WTC11 (cell line): ENCODE results near the gene AVPR2. TPM values are rescaled to one million over a fixed set of nuclear protein-coding genes. Genes with fewer than 3 reads are reported as not detected.

Experiments
- CREM ChIP-seq: sonication (generic); formaldehyde crosslinking; IDR thresholded peaks from 2 replicates; pipeline ENCODE4 v1.8.1; 2022; ENCODE audit warnings: mild to moderate bottlenecking, missing genetic modification reagents, moderate library complexity
- GTF2I ChIP-seq: fragments of 250-450 bp; sonication (Bioruptor Pico); conservative IDR thresholded peaks from 2 replicates; pipeline ENCODE4 v1.4.0; 2021; ENCODE audit warnings: mild to moderate bottlenecking
- MYBL2 ChIP-seq: sonication (generic); formaldehyde crosslinking; IDR thresholded peaks from 2 replicates; pipeline ENCODE4 v1.8.1; 2023; ENCODE audit warnings: mild to moderate bottlenecking, moderate library complexity, missing genetic modification reagents
- PRRX2 ChIP-seq: fragments of 250-450 bp; sonication (Bioruptor Pico); IDR thresholded peaks from 2 replicates; pipeline ENCODE4 v1.8.0; 2021; ENCODE audit warnings: mild to moderate bottlenecking
- SMAD3 ChIP-seq: sonication (generic); formaldehyde crosslinking; IDR thresholded peaks from 2 replicates; pipeline ENCODE4 v1.8.0; 2022; ENCODE audit warnings: missing genetic modification reagents, mild to moderate bottlenecking, borderline replicate concordance
- total RNA-seq: library from RNA; stranded (reverse); gene quantifications from 3 replicates; pipeline ENCODE4 v1.2.3, GENCODE V29; 2021
- TF ChIP-seq, protein P1 (sequence below): sonication (generic); formaldehyde crosslinking; IDR thresholded peaks from 2 replicates; pipeline ENCODE4 v1.8.1; 2023; ENCODE audit warnings: mild to moderate bottlenecking, missing genetic modification reagents, borderline replicate concordance
- TF ChIP-seq, protein P2 (sequence below): sonication (generic); formaldehyde crosslinking; IDR thresholded peaks from 2 replicates; pipeline ENCODE4 v1.8.1; 2023; ENCODE audit warnings: mild to moderate bottlenecking, moderate library complexity, missing genetic modification reagents

Gene AVPR2
- total RNA-seq, 1 experiment from 2014 or later: 0.11 TPM

DNA sequence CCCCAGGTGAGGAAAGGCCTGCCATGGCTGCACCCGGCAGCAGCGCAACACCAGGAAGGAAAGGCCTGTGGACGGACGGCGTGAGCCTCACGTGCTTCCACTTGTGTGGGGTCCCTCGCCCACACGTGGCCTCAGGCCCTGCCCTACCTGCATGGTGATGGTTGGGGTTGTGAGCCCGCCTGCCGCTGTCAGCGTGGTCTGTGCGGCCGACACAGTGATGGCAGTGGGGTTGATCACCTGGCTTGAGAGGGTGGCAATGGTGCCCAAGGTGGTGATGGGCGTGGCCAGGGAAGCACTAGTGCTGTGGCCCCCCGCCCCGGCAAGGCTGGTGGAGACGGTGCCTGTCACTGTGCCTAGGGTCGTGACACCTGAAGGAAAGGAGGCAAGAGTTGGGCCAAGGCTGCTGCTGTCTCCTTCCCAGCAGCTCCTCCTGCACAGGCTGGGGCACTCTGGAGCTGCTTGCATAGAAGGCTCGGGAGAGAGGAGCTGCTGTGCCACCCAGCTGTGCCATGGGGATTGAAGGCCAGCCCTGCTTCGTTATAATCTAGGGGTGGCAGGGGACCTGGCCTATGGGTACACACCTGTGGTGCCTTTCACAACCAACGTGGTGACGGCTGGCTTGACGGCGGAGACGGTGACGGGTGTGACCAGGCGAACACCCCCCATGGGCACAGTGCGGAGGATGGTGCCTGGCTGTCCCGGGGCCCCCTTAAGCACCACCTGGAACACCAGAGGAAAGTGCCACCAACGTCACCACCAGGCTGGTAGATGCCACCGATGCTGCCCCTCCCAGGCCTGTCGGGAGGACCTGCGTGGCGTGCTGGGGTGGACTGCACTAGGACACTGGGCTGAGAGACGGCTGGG lies 51.8 kb downstream of the AVPR2 start (continued):
- TF ChIP-seq, protein P1, sequence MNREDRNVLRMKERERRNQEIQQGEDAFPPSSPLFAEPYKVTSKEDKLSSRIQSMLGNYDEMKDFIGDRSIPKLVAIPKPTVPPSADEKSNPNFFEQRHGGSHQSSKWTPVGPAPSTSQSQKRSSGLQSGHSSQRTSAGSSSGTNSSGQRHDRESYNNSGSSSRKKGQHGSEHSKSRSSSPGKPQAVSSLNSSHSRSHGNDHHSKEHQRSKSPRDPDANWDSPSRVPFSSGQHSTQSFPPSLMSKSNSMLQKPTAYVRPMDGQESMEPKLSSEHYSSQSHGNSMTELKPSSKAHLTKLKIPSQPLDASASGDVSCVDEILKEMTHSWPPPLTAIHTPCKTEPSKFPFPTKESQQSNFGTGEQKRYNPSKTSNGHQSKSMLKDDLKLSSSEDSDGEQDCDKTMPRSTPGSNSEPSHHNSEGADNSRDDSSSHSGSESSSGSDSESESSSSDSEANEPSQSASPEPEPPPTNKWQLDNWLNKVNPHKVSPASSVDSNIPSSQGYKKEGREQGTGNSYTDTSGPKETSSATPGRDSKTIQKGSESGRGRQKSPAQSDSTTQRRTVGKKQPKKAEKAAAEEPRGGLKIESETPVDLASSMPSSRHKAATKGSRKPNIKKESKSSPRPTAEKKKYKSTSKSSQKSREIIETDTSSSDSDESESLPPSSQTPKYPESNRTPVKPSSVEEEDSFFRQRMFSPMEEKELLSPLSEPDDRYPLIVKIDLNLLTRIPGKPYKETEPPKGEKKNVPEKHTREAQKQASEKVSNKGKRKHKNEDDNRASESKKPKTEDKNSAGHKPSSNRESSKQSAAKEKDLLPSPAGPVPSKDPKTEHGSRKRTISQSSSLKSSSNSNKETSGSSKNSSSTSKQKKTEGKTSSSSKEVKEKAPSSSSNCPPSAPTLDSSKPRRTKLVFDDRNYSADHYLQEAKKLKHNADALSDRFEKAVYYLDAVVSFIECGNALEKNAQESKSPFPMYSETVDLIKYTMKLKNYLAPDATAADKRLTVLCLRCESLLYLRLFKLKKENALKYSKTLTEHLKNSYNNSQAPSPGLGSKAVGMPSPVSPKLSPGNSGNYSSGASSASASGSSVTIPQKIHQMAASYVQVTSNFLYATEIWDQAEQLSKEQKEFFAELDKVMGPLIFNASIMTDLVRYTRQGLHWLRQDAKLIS (CRISPR knock-in tag): no peak
- TF ChIP-seq SMAD3 (CRISPR knock-in tag): no peak
- TF ChIP-seq, protein P2, sequence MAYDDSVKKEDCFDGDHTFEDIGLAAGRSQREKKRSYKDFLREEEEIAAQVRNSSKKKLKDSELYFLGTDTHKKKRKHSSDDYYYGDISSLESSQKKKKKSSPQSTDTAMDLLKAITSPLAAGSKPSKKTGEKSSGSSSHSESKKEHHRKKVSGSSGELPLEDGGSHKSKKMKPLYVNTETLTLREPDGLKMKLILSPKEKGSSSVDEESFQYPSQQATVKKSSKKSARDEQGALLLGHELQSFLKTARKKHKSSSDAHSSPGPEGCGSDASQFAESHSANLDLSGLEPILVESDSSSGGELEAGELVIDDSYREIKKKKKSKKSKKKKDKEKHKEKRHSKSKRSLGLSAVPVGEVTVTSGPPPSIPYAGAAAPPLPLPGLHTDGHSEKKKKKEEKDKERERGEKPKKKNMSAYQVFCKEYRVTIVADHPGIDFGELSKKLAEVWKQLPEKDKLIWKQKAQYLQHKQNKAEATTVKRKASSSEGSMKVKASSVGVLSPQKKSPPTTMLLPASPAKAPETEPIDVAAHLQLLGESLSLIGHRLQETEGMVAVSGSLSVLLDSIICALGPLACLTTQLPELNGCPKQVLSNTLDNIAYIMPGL: no peak
- TF ChIP-seq GTF2I (CRISPR knock-in tag): no peak
- no peak for TF ChIP-seq CREM
- no peak for TF ChIP-seq PRRX2 (CRISPR knock-in tag)
- TF ChIP-seq MYBL2 (CRISPR knock-in tag): no peak

Other genes starting within 250 kb of the AVPR2 start
- gene PNCK, start 230.9 kb upstream of the AVPR2 start, total RNA-seq: 8.6 to 14.3 TPM (median 12.1 TPM) in 3 replicates
- gene SLC6A8, start 216.7 kb upstream of the AVPR2 start, total RNA-seq: 102 to 112 TPM (median 110 TPM) in 3 replicates
- gene BCAP31, start 180.3 kb upstream of the AVPR2 start, total RNA-seq: 142 to 150 TPM (median 144 TPM) in 3 replicates
- 9.1 to 10.4 TPM (median 9.5 TPM) in 3 replicates for gene ABCD1, start 179.8 kb upstream of the AVPR2 start, total RNA-seq
- 2.5 to 4.2 TPM (median 2.9 TPM) in 3 replicates for gene PLXNB3, start 140.4 kb upstream of the AVPR2 start, total RNA-seq
- not detected in 3 replicates for gene SRPK3, start 123.6 kb upstream of the AVPR2 start, total RNA-seq
- 50.4 to 52.9 TPM (median 52.4 TPM) in 3 replicates for gene IDH3G, start 110.3 kb upstream of the AVPR2 start, total RNA-seq
- gene SSR4, start 110.0 kb upstream of the AVPR2 start, total RNA-seq: 203 to 237 TPM (median 232 TPM) in 3 replicates
- 120 to 175 TPM (median 161 TPM) in 3 replicates for gene PDZD4, start 74.1 kb upstream of the AVPR2 start, total RNA-seq
- gene L1CAM, start 18.5 kb upstream of the AVPR2 start, total RNA-seq: 40.2 to 55.2 TPM (median 49.4 TPM) in 3 replicates
- 52.1 to 66.9 TPM (median 65.3 TPM) in 3 replicates for gene ARHGAP4, start 21.6 kb downstream of the AVPR2 start, total RNA-seq
- gene NAA10, start 30.4 kb downstream of the AVPR2 start, total RNA-seq: 97.1 to 107 TPM (median 101 TPM) in 3 replicates
- 14.0 to 18.6 TPM (median 16.2 TPM) in 3 replicates for gene RENBP, start 40.0 kb downstream of the AVPR2 start, total RNA-seq
- 121 to 130 TPM (median 125 TPM) in 3 replicates for gene HCFC1, start 67.1 kb downstream of the AVPR2 start, total RNA-seq
- 8.4 to 12.3 TPM (median 10.1 TPM) in 3 replicates for gene TMEM187, start 68.1 kb downstream of the AVPR2 start, total RNA-seq
- 32.1 to 48.0 TPM (median 45.2 TPM) in 3 replicates for gene IRAK1, start 115.2 kb downstream of the AVPR2 start, total RNA-seq
- gene MECP2, start 193.0 kb downstream of the AVPR2 start, total RNA-seq: 28.7 to 36.2 TPM (median 33.7 TPM) in 3 replicates
- gene OPN1LW, start 239.6 kb downstream of the AVPR2 start, total RNA-seq: not detected in 3 replicates